ENCODE results near the gene FAM83C.

DNA sequence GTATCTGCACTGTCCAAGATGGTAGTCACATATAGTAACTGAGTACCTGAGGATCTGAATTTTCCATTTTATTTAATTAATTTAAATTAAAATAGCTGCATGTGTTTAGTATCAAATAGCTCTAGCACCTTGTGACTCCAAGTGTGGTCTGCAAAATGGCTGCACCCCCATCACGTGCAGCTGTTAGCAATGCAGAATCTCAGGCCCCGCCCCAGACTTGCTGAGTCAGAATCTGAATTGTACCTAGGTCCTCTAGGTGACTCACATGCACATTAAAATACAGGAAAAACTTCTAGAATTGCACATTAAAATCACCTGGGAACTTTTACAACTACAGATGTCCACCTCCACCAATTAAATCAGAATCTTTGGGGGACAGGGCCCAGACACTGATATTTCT is 19.2 kb upstream of the FAM83C start:
- TF ChIP-seq EZH2phosphoT487 (IDR thresholded peaks at IDR 0.05; ENCODE audit: insufficient read depth, low read depth): no peak
- TF ChIP-seq EZH2 (IDR thresholded peaks at IDR 0.05; ENCODE audit: insufficient read depth, poor library complexity, severe bottlenecking): no peak

Measured in GM23248 (cell line).